ENCODE data around the gene GALK1. TPM values are rescaled to one million over a fixed set of nuclear protein-coding genes. Genes with fewer than 3 reads are reported as not detected.

GALK1 gene
- total RNA-seq, 1 donor from 2014 or later = 31.6 TPM

GRCh38 chr17:75807861-75808260 is 42.9 kb upstream of the GALK1 start:
- H3K36me3 ChIP-seq = peaks cover 29% of the 10 kb centered on the region
- no peak for ATAC-seq
- H3K27me3 ChIP-seq = no peaks in the 10 kb centered on the region
- intact Hi-C loops (cut with DNase I) = no loop called here
- H3K9me3 ChIP-seq = no peaks in the 10 kb centered on the region
- no peak overlapping the region for H3K27ac ChIP-seq
- no peak for TF ChIP-seq CTCF (IDR thresholded peaks at IDR 0.05)
- no peak overlapping the region for H3K4me3 ChIP-seq
- no peak for DNase-seq
- H3K4me1 ChIP-seq = no peaks in the 10 kb centered on the region

DNA sequence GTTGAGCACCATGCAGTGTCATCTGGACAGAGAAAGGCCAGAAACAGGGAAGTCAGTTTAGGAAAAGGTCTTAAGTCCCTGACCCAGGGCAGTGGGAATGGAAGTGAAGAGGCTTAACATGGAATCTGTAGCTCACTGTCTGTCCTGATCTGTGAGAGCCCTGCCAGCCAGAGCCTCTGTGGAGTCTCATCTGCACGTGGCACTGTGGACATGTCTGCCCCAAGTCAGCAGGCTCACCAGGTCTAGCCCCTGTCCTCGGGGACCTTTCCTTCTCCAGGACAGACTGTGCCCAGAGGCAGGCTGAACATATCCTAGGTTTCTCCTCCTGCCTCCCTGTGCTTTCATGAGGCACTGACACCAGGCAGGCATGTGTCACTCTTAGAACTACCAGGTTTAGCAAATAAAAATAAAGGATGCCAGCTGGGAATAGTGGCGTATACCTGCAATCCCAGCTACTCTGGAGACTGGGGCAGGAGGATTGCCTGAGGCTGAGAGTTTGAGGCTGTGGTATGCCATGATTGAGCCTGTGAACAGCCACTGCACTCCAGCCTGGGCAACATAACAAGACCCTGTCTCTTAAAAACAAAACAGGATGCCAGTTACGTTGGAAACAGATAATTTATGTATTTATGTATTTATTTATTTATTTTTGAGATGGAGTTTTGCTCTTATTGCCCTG is 42.0 kb upstream of the GALK1 start:
- DNase-seq = no peak
- intact Hi-C loops (cut with DNase I) = no loop called here
- Histone ChIP-seq H3K36me3 (peaks cover 20% of the 10 kb centered on the region), H3K9me3 (no peaks in the 10 kb centered on the region), H3K27me3 (no peaks in the 10 kb centered on the region), H3K27ac (no peak overlapping the region), H3K4me3 (no peak overlapping the region), H3K4me1 (no peaks in the 10 kb centered on the region)
- peak; percentile 30 for ATAC-seq
- no peak for TF ChIP-seq CTCF (IDR thresholded peaks at IDR 0.05)

DNA sequence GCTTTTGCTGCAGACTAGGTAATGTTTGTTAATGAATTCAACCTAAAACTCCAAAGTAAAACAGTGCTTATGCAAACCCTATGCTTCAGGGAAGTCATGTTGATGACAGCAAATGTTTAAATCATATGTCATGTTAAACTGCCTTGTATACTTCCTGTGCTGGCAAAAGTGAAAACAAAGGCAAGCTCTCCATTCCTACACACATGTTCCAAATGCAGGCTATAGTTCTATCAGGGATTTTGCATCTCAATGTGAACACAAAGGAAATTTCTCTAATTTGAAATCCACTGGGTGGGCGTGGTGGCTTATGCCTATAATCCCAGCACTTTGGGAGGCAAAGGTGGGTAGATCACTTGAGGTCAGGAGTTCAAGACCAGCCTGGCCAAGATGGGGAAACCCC is 38.9 kb upstream of the GALK1 start:
- DNase-seq (no peak), ATAC-seq (no peak)
- no peak for TF ChIP-seq CTCF (IDR thresholded peaks at IDR 0.05)
- no peaks in the 10 kb centered on the region for H3K4me1 ChIP-seq
- no peak overlapping the region for H3K27ac ChIP-seq
- H3K4me3 ChIP-seq = no peak overlapping the region
- H3K36me3 ChIP-seq = peaks cover 14% of the 10 kb centered on the region
- intact Hi-C loops (cut with DNase I) = no loop called here
- no peaks in the 10 kb centered on the region for H3K9me3 ChIP-seq
- no peaks in the 10 kb centered on the region for H3K27me3 ChIP-seq

- intact Hi-C loops (cut with DNase I) = no loop called here
- no peak for ATAC-seq
- H3K36me3 ChIP-seq = peaks cover 33% of the 10 kb centered on the region
These were observed 34.4 kb upstream of the GALK1 start for GRCh38 chr17:75799402-75799801.

GRCh38 chr17:75795820-75796607 is 31.0 kb upstream of the GALK1 start:
- intact Hi-C loops (cut with DNase I) = no loop called here
- DNase-seq = no peak
- H3K4me1 ChIP-seq = no peaks in the 10 kb centered on the region
- TF ChIP-seq CTCF (IDR thresholded peaks at IDR 0.05) = no peak
- no peaks in the 10 kb centered on the region for H3K9me3 ChIP-seq
- H3K36me3 ChIP-seq = peaks cover 39% of the 10 kb centered on the region
- no peaks in the 10 kb centered on the region for H3K27me3 ChIP-seq
- no peak overlapping the region for H3K27ac ChIP-seq
- ATAC-seq = no peak
- H3K4me3 ChIP-seq = no peak overlapping the region

More at GRCh38 chr17:75799402-75799801, 34.4 kb upstream of the GALK1 start:
- no peak overlapping the region for H3K27ac ChIP-seq
- no peaks in the 10 kb centered on the region for H3K27me3 ChIP-seq
- H3K9me3 ChIP-seq = no peaks in the 10 kb centered on the region
- TF ChIP-seq CTCF (IDR thresholded peaks at IDR 0.05) = no peak
- no peak overlapping the region for H3K4me3 ChIP-seq
- peak; percentile 30 for DNase-seq
- H3K4me1 ChIP-seq = no peaks in the 10 kb centered on the region
